Loucy (cell line): ENCODE results near the gene TDRD5.

ENCODE experiments used
- H2AFZ ChIP-seq: fragments of 200-600 bp; sonication (generic); 2 replicates; pipeline ENCODE4 v1.6.0; 2016; ENCODE audit warnings: antibody characterized with exemption, mild to moderate bottlenecking, low read length, moderate library complexity
- H3F3A ChIP-seq: fragments of 200-600 bp; 2 replicates; pipeline ENCODE4 v1.6.0; 2016; ENCODE audit warnings: antibody characterized with exemption, low read depth, mild to moderate bottlenecking
- H3K27me3 ChIP-seq: fragments of 200-600 bp; sonication (generic); 2 replicates; pipeline ENCODE4 v1.6.1; 2014; ENCODE audit warnings: low read length, mild to moderate bottlenecking; ENCODE audit not compliant: insufficient read depth, poor library complexity, severe bottlenecking
- H3K36me3 ChIP-seq: fragments of 200-600 bp; sonication (generic); 2 replicates; pipeline ENCODE4 v1.6.1; 2016; ENCODE audit warnings: low read length; ENCODE audit not compliant: insufficient read depth
- H3K4me1 ChIP-seq: fragments of 200-600 bp; sonication (generic); 2 replicates; pipeline ENCODE4 v1.5.1; 2014; ENCODE audit warnings: low read length, mild to moderate bottlenecking; ENCODE audit not compliant: insufficient read depth, poor library complexity, severe bottlenecking
- H3K4me2 ChIP-seq: fragments of 200-600 bp; sonication (generic); 2 replicates; pipeline ENCODE4 v1.6.0; 2014; ENCODE audit warnings: antibody characterized with exemption, low read length, low read depth, mild to moderate bottlenecking; ENCODE audit not compliant: poor library complexity, severe bottlenecking
- H3K4me3 ChIP-seq: fragments of 200-600 bp; sonication (generic); 2 replicates; pipeline ENCODE4 v1.5.1; 2014; ENCODE audit warnings: low read length, mild to moderate bottlenecking, mixed read lengths; ENCODE audit not compliant: poor library complexity, severe bottlenecking
- H3K79me2 ChIP-seq: fragments of 200-600 bp; sonication (generic); 2 replicates; pipeline ENCODE4 v1.6.1; 2014; ENCODE audit warnings: low read length; ENCODE audit not compliant: insufficient read depth
- H3K9ac ChIP-seq: fragments of 200-600 bp; sonication (generic); 2 replicates; pipeline ENCODE4 v1.6.0; 2014; ENCODE audit warnings: mild to moderate bottlenecking, low read depth, low read length, moderate library complexity; ENCODE audit not compliant: poor library complexity, severe bottlenecking
- H3K9me2 ChIP-seq: fragments of 200-600 bp; sonication (generic); replicated peaks from 2 replicates; pipeline ENCODE4 v1.6.1; 2016; ENCODE audit warnings: low read depth, low read length, mixed read lengths
- H3K9me3 ChIP-seq: fragments of 200-600 bp; sonication (generic); 2 replicates; pipeline ENCODE4 v1.6.1; 2014; ENCODE audit warnings: mild to moderate bottlenecking, antibody characterized with exemption, low read length, low read depth; ENCODE audit not compliant: insufficient read depth
- H4K20me1 ChIP-seq: fragments of 200-600 bp; sonication (generic); 2 replicates; pipeline ENCODE4 v1.6.0; 2014; ENCODE audit warnings: antibody characterized with exemption, low read length, mild to moderate bottlenecking; ENCODE audit not compliant: insufficient read depth, poor library complexity, severe bottlenecking
- CTCF ChIP-seq: fragments of 200-600 bp; sonication (generic); conservative IDR thresholded peaks from 2 replicates; pipeline ENCODE4 v1.5.1; 2014; ENCODE audit warnings: mild to moderate bottlenecking, antibody characterized with exemption, low read length
- EZH2phosphoT487 ChIP-seq: fragments of 200-600 bp; IDR thresholded peaks from 2 replicates; pipeline ENCODE4 v1.6.1; 2018; ENCODE audit warnings: antibody characterized with exemption, mild to moderate bottlenecking, moderate library complexity, borderline replicate concordance

Gene TDRD5

GRCh38 chr1:179589509-179589908 is 2.1 kb upstream of the TDRD5 start:
- Histone ChIP-seq H3F3A (no peaks in the 10 kb centered on the region), H3K79me2 (no peaks in the 10 kb centered on the region), H3K36me3 (no peaks in the 10 kb centered on the region), H3K4me2 (no peak overlapping the region), H3K4me1 (no peaks in the 10 kb centered on the region), H4K20me1 (no peaks in the 10 kb centered on the region), H3K9ac (no peak overlapping the region), H3K9me2 (no peaks in the 10 kb centered on the region), H3K4me3 (no peak overlapping the region), H3K9me3 (no peaks in the 10 kb centered on the region), H2AFZ (no peak overlapping the region), H3K27me3 (no peaks in the 10 kb centered on the region)
- TF ChIP-seq EZH2phosphoT487 = no peak
- no peak for TF ChIP-seq CTCF

- no peaks in the 10 kb centered on the region for H3K9me2 ChIP-seq
- H3K9me3 ChIP-seq = no peaks in the 10 kb centered on the region
- H3K27me3 ChIP-seq = no peaks in the 10 kb centered on the region
- H4K20me1 ChIP-seq = no peaks in the 10 kb centered on the region
- no peak overlapping the region for H3K4me2 ChIP-seq
- H3K4me1 ChIP-seq = no peaks in the 10 kb centered on the region
- H3K79me2 ChIP-seq = no peaks in the 10 kb centered on the region
- no peak overlapping the region for H3K4me3 ChIP-seq
- no peaks in the 10 kb centered on the region for H3F3A ChIP-seq
- H3K36me3 ChIP-seq = no peaks in the 10 kb centered on the region
- H3K9ac ChIP-seq = no peak overlapping the region
- no peak overlapping the region for H2AFZ ChIP-seq
- no peak for TF ChIP-seq CTCF
- no peak for TF ChIP-seq EZH2phosphoT487
These were observed 961 bp upstream of the TDRD5 start for GRCh38 chr1:179590671-179591070.

- TF ChIP-seq CTCF (no peak), EZH2phosphoT487 (no peak)
- no peaks in the 10 kb centered on the region for H3K27me3 ChIP-seq
- H3K4me2 ChIP-seq = no peak overlapping the region
These were observed 410 bp upstream of the TDRD5 start for GRCh38 chr1:179591253-179591591.

More at GRCh38 chr1:179591253-179591591, 410 bp upstream of the TDRD5 start:
- H3F3A ChIP-seq = no peaks in the 10 kb centered on the region
- H3K9me2 ChIP-seq = no peaks in the 10 kb centered on the region
- H4K20me1 ChIP-seq = no peaks in the 10 kb centered on the region
- H3K4me1 ChIP-seq = no peaks in the 10 kb centered on the region
- H3K9me3 ChIP-seq = no peaks in the 10 kb centered on the region
- H3K4me3 ChIP-seq = no peak overlapping the region
- no peak overlapping the region for H3K9ac ChIP-seq
- H3K36me3 ChIP-seq = no peaks in the 10 kb centered on the region
- no peak overlapping the region for H2AFZ ChIP-seq
- H3K79me2 ChIP-seq = no peaks in the 10 kb centered on the region
